Measurements from ENCODE around the gene PPP2R2C.

Gene PPP2R2C

GRCh38 chr4:6360385-6360784 lies 112.0 kb downstream of the PPP2R2C start:
- H3K4me3 ChIP-seq (ENCODE audit: low read depth, low read length) = no peak overlapping the region
- TF ChIP-seq CTCF (IDR thresholded peaks at IDR 0.05; ENCODE audit: borderline replicate concordance, insufficient read depth, low read depth, low read length) = no peak

GRCh38 chr4:6359536-6360308 lies 112.7 kb downstream of the PPP2R2C start:
- H3K4me3 ChIP-seq (ENCODE audit: low read depth, low read length) = no peak overlapping the region
- no peak for TF ChIP-seq CTCF (IDR thresholded peaks at IDR 0.05; ENCODE audit: borderline replicate concordance, insufficient read depth, low read depth, low read length)

GRCh38 chr4:6357476-6357875 lies 114.9 kb downstream of the PPP2R2C start:
- H3K4me3 ChIP-seq (ENCODE audit: low read depth, low read length) = no peak overlapping the region
- TF ChIP-seq CTCF (IDR thresholded peaks at IDR 0.05; ENCODE audit: borderline replicate concordance, insufficient read depth, low read depth, low read length) = no peak

- H3K4me3 ChIP-seq (ENCODE audit: low read depth, low read length) = no peak overlapping the region
- no peak for TF ChIP-seq CTCF (IDR thresholded peaks at IDR 0.05; ENCODE audit: borderline replicate concordance, insufficient read depth, low read depth, low read length)
Observed at GRCh38 chr4:6356076-6356560, 116.3 kb downstream of the PPP2R2C start.

GRCh38 chr4:6355052-6355451 lies 117.4 kb downstream of the PPP2R2C start:
- no peak for TF ChIP-seq CTCF (IDR thresholded peaks at IDR 0.05; ENCODE audit: borderline replicate concordance, insufficient read depth, low read depth, low read length)
- H3K4me3 ChIP-seq (ENCODE audit: low read depth, low read length) = no peak overlapping the region

GRCh38 chr4:6354626-6355025 lies 117.8 kb downstream of the PPP2R2C start:
- TF ChIP-seq CTCF (IDR thresholded peaks at IDR 0.05; ENCODE audit: borderline replicate concordance, insufficient read depth, low read depth, low read length) = no peak
- no peak overlapping the region for H3K4me3 ChIP-seq (ENCODE audit: low read depth, low read length)

- H3K4me3 ChIP-seq (ENCODE audit: low read depth, low read length) = no peak overlapping the region
- no peak for TF ChIP-seq CTCF (IDR thresholded peaks at IDR 0.05; ENCODE audit: borderline replicate concordance, insufficient read depth, low read depth, low read length)
Observed at GRCh38 chr4:6354119-6354518, 118.3 kb downstream of the PPP2R2C start.
